Glomerular visceral epithelial cell (primary cell): Measurements from ENCODE around the gene KRTAP7-1.

Source experiments
- DNase-seq: peaks from one replicate; pipeline ENCODE4 v3.0.0-alpha.2; 2016; ENCODE audit errors: extremely low spot score

Gene KRTAP7-1

GRCh38 chr21:30829659-30830058, at the start of gene KRTAP7-1:
Gene KRTAP7-1 (minus strand): TSS chr21:30829759. CDS start chr21:30829698, 61 bp downstream.
- no peak for DNase-seq

- no peak for DNase-seq
Observed at GRCh38 chr21:30874526-30874925, 45.0 kb upstream of the KRTAP7-1 start.

- DNase-seq = no peak
Observed at GRCh38 chr21:30847627-30848500, 18.3 kb upstream of the KRTAP7-1 start.

- DNase-seq = no peak
Observed at GRCh38 chr21:30842990-30843389, 13.4 kb upstream of the KRTAP7-1 start.

GRCh38 chr21:30839304-30839703, 9.7 kb upstream of the KRTAP7-1 start:
- no peak for DNase-seq

- DNase-seq = no peak
Observed at GRCh38 chr21:30838536-30838935, 9.0 kb upstream of the KRTAP7-1 start.

- no peak for DNase-seq
Observed at GRCh38 chr21:30831194-30831765, 1.7 kb upstream of the KRTAP7-1 start.

GRCh38 chr21:30818837-30819610, 10.5 kb downstream of the KRTAP7-1 start:
- DNase-seq = no peak

- DNase-seq = no peak
Observed at GRCh38 chr21:30813174-30813573, 16.4 kb downstream of the KRTAP7-1 start, which contains the start of gene KRTAP8-1. Gene KRTAP8-1 (minus strand): TSS chr21:30813274. CDS start chr21:30813220, 54 bp downstream.

- no peak for DNase-seq
Observed at GRCh38 chr21:30800605-30801004, 29.0 kb downstream of the KRTAP7-1 start.

GRCh38 chr21:30793581-30794314, 35.8 kb downstream of the KRTAP7-1 start:
- DNase-seq = no peak

GRCh38 chr21:30779249-30779648, 50.3 kb downstream of the KRTAP7-1 start:
- DNase-seq = no peak
